PFSK-1 (cell line): ENCODE results near the gene DNER.

Experiments used
- POLR2AphosphoS5 ChIP-seq: IDR thresholded peaks from 2 replicates; pipeline ENCODE4 v1.6.1; 2012; ENCODE audit warnings: low read depth, mild to moderate bottlenecking, control low read depth, low read length, moderate library complexity
- SIN3A ChIP-seq: IDR thresholded peaks from 2 replicates; pipeline ENCODE4 v1.6.1; 2012; ENCODE audit warnings: mild to moderate bottlenecking, low read length, moderate library complexity, borderline replicate concordance; ENCODE audit not compliant: insufficient read depth
- TAF1 ChIP-seq: IDR thresholded peaks from 2 replicates; pipeline ENCODE4 v1.6.1; 2012; ENCODE audit warnings: low read length, control low read depth, borderline replicate concordance; ENCODE audit not compliant: insufficient read depth

- TF ChIP-seq POLR2AphosphoS5 (no peak), TAF1 (no peak), SIN3A (no peak)
Measured at GRCh38 chr2:229437467-229437866, 276.9 kb downstream of the DNER start.
